Liver (tissue), 3 donors: ENCODE results near the gene FRS3.

ENCODE experiments used
- CTCF ChIP-seq: fragments of 150-350 bp; IDR thresholded peaks from 2 replicates; pipeline ENCODE4 v1.5.1; 2017; ENCODE audit warnings: improper control_type of control experiment, low read depth, low read length; ENCODE audit not compliant: missing input control
- GABPA ChIP-seq, 2 donors: IDR thresholded peaks in 1 of 2; conservative IDR thresholded peaks in 1 of 2; 2 replicates each; pipeline ENCODE4 v1.6.1; 2016; ENCODE audit warnings: antibody characterized with exemption in 2 of 2, mild to moderate bottlenecking in 1 of 2, moderate library complexity in 1 of 2
- MAX ChIP-seq: IDR thresholded peaks from 2 replicates; pipeline ENCODE4 v1.6.1; 2016; ENCODE audit warnings: antibody characterized with exemption
- TF ChIP-seq, protein P1 (sequence below): IDR thresholded peaks from 2 replicates; pipeline ENCODE4 v1.6.1; 2016; ENCODE audit warnings: antibody characterized with exemption, mild to moderate bottlenecking
- donor health status: healthy.
- donor health status: healthy.

GRCh38 chr6:41759106-41759904, 20.4 kb downstream of the FRS3 start:
- TF ChIP-seq, protein P1, sequence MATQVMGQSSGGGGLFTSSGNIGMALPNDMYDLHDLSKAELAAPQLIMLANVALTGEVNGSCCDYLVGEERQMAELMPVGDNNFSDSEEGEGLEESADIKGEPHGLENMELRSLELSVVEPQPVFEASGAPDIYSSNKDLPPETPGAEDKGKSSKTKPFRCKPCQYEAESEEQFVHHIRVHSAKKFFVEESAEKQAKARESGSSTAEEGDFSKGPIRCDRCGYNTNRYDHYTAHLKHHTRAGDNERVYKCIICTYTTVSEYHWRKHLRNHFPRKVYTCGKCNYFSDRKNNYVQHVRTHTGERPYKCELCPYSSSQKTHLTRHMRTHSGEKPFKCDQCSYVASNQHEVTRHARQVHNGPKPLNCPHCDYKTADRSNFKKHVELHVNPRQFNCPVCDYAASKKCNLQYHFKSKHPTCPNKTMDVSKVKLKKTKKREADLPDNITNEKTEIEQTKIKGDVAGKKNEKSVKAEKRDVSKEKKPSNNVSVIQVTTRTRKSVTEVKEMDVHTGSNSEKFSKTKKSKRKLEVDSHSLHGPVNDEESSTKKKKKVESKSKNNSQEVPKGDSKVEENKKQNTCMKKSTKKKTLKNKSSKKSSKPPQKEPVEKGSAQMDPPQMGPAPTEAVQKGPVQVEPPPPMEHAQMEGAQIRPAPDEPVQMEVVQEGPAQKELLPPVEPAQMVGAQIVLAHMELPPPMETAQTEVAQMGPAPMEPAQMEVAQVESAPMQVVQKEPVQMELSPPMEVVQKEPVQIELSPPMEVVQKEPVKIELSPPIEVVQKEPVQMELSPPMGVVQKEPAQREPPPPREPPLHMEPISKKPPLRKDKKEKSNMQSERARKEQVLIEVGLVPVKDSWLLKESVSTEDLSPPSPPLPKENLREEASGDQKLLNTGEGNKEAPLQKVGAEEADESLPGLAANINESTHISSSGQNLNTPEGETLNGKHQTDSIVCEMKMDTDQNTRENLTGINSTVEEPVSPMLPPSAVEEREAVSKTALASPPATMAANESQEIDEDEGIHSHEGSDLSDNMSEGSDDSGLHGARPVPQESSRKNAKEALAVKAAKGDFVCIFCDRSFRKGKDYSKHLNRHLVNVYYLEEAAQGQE: no peak
- TF ChIP-seq CTCF (no peak), GABPA (IDR thresholded peaks at IDR 0.05 in 1 of 2, conservative IDR thresholded peaks at IDR 0.05 in 1 of 2) (no peak), MAX (no peak)
